H9 (cell line): ENCODE measurements around the gene ATG4D. TPM values are rescaled to one million over a fixed set of nuclear protein-coding genes. Genes with fewer than 3 reads are reported as not detected.
A peak's percentile ranks its signal among the peaks of the same experiment; 100 is the strongest.

ENCODE experiments used
- DNase-seq: peaks from one replicate; pipeline ENCODE4 v3.0.0-alpha.2; 2017
- H2AFZ ChIP-seq: one replicate; pipeline ENCODE4 v1.6.1; 2013; ENCODE audit warnings: mild to moderate bottlenecking, low read length, control low read depth, moderate library complexity
- H2AK5ac ChIP-seq: 2 replicates; pipeline ENCODE4 v1.6.1; 2013; ENCODE audit warnings: low read length, control low read depth, mixed read lengths; ENCODE audit not compliant: insufficient read length
- H2BK120ac ChIP-seq: one replicate; pipeline ENCODE4 v1.6.1; 2013; ENCODE audit warnings: low read depth, mild to moderate bottlenecking, low read length, control low read depth, inconsistent platforms; ENCODE audit not compliant: poor library complexity, severe bottlenecking
- H2BK12ac ChIP-seq: 2 replicates; pipeline ENCODE4 v1.6.1; 2013; ENCODE audit warnings: low read length, control low read depth, mixed read lengths, low read depth; ENCODE audit not compliant: insufficient read length
- H2BK15ac ChIP-seq: 2 replicates; pipeline ENCODE4 v1.6.1; 2013; ENCODE audit warnings: low read depth, low read length, control low read depth
- H2BK20ac ChIP-seq: one replicate; pipeline ENCODE4 v1.6.1; 2013; ENCODE audit warnings: low read depth, mild to moderate bottlenecking, low read length, control low read depth, inconsistent platforms; ENCODE audit not compliant: poor library complexity, severe bottlenecking
- H2BK5ac ChIP-seq: 2 replicates; pipeline ENCODE4 v1.6.1; 2013; ENCODE audit warnings: low read length, control low read depth, mixed read lengths; ENCODE audit not compliant: insufficient read length
- H3K14ac ChIP-seq: 2 replicates; pipeline ENCODE4 v1.6.1; 2013; ENCODE audit warnings: low read length, control low read depth; ENCODE audit not compliant: insufficient read depth
- H3K18ac ChIP-seq: 2 replicates; pipeline ENCODE4 v1.6.1; 2013; ENCODE audit warnings: low read depth, mild to moderate bottlenecking, mixed read lengths, low read length, control low read depth; ENCODE audit not compliant: insufficient read length
- H3K23ac ChIP-seq: 2 replicates; pipeline ENCODE4 v1.6.1; 2013; ENCODE audit warnings: low read length, control low read depth, mixed read lengths, low read depth; ENCODE audit not compliant: insufficient read length
- H3K23me2 ChIP-seq: 2 replicates; pipeline ENCODE4 v1.6.1; 2013; ENCODE audit warnings: low read depth, mild to moderate bottlenecking, mixed read lengths, low read length, control low read depth; ENCODE audit not compliant: insufficient read length, poor library complexity, severe bottlenecking
- H3K27ac ChIP-seq: 2 replicates; pipeline ENCODE4 v1.5.1; 2013; ENCODE audit warnings: low read length, control low read depth, mixed read lengths, low read depth; ENCODE audit not compliant: insufficient read length
- H3K27me3 ChIP-seq: 2 replicates; pipeline ENCODE4 v1.6.1; 2013; ENCODE audit warnings: low read length, control low read depth, inconsistent platforms; ENCODE audit not compliant: insufficient read depth
- H3K4ac ChIP-seq: 2 replicates; pipeline ENCODE4 v1.6.1; 2013; ENCODE audit warnings: low read depth, mild to moderate bottlenecking, control low read depth, inconsistent platforms, low read length, moderate library complexity
- H3K4me1 ChIP-seq: 2 replicates; pipeline ENCODE4 v1.6.1; 2013; ENCODE audit warnings: low read length, control low read depth, inconsistent platforms; ENCODE audit not compliant: insufficient read depth
- H3K4me2 ChIP-seq: 2 replicates; pipeline ENCODE4 v1.6.1; 2013; ENCODE audit warnings: low read length, control low read depth, mixed read lengths; ENCODE audit not compliant: insufficient read length, insufficient read depth
- H3K56ac ChIP-seq: 2 replicates; pipeline ENCODE4 v1.6.1; 2013; ENCODE audit warnings: low read depth, mild to moderate bottlenecking, mixed read lengths, low read length, control low read depth; ENCODE audit not compliant: insufficient read length
- H3K79me1 ChIP-seq: 2 replicates; pipeline ENCODE4 v1.6.1; 2013; ENCODE audit warnings: low read depth, mild to moderate bottlenecking, moderate library complexity, low read length, control low read depth, inconsistent platforms; ENCODE audit not compliant: insufficient read depth, poor library complexity, severe bottlenecking
- H3K79me2 ChIP-seq: 2 replicates; pipeline ENCODE4 v1.6.1; 2013; ENCODE audit warnings: low read length, control low read depth, inconsistent platforms; ENCODE audit not compliant: insufficient read depth
- H3K9ac ChIP-seq: 2 replicates; pipeline ENCODE4 v1.6.1; 2013; ENCODE audit warnings: low read length, control low read depth, mixed read lengths; ENCODE audit not compliant: insufficient read length; ENCODE audit errors: extremely low read depth
- H3K9me3 ChIP-seq: one replicate; pipeline ENCODE4 v1.6.1; 2013; ENCODE audit warnings: low read depth, low read length, inconsistent platforms; ENCODE audit not compliant: control insufficient read depth
- H3T11ph ChIP-seq: one replicate; pipeline ENCODE4 v1.6.1; 2013; ENCODE audit warnings: mild to moderate bottlenecking, low read length, control low read depth, inconsistent platforms
- H4K20me1 ChIP-seq: one replicate; pipeline ENCODE4 v1.6.1; 2013; ENCODE audit not compliant: control insufficient read depth, insufficient read length, insufficient read depth
- H4K5ac ChIP-seq: 2 replicates; pipeline ENCODE4 v1.6.1; 2013; ENCODE audit warnings: low read depth, mild to moderate bottlenecking, mixed read lengths, low read length, control low read depth; ENCODE audit not compliant: insufficient read length
- H4K8ac ChIP-seq: replicated peaks from 2 replicates; pipeline ENCODE4 v1.6.1; 2013; ENCODE audit warnings: low read length, control low read depth, mixed read lengths, low read depth; ENCODE audit not compliant: insufficient read length
- H4K91ac ChIP-seq: 2 replicates; pipeline ENCODE4 v1.6.1; 2013; ENCODE audit warnings: low read depth, mild to moderate bottlenecking, moderate library complexity, mixed read lengths, low read length, control low read depth; ENCODE audit not compliant: insufficient read length
- H3K27ac Mint-ChIP-seq, 3 experiments: 2 replicates in 2 of 3; 3 replicates in 1 of 3; pipeline ENCODE4 v1.8.0; 2020 to 2021; ENCODE audit warnings: mixed read lengths in 3 of 3, mild to moderate bottlenecking in 1 of 3, moderate library complexity in 1 of 3
- H3K27me3 Mint-ChIP-seq: 2 replicates; pipeline ENCODE4 v1.8.0; 2021; ENCODE audit warnings: low read depth, mild to moderate bottlenecking, moderate library complexity, mixed read lengths
- H3K36me3 Mint-ChIP-seq, 3 experiments: 2 replicates in 2 of 3; 3 replicates in 1 of 3; pipeline ENCODE4 v1.8.0; 2020 to 2021; ENCODE audit warnings: low read depth in 3 of 3, mixed read lengths in 3 of 3; ENCODE audit not compliant: insufficient read depth in 1 of 3
- H3K4me1 Mint-ChIP-seq, 2 experiments: 2 replicates each; pipeline ENCODE4 v1.8.0; 2020; ENCODE audit warnings: mixed read lengths in 2 of 2
- H3K4me3 Mint-ChIP-seq, 2 experiments: 2 replicates in 1 of 2; 3 replicates in 1 of 2; pipeline ENCODE4 v1.8.0; 2020 to 2021; ENCODE audit warnings: mild to moderate bottlenecking in 2 of 2, mixed read lengths in 2 of 2, moderate library complexity in 1 of 2
- H3K9me3 Mint-ChIP-seq, 2 experiments: 2 replicates in 1 of 2; 3 replicates in 1 of 2; pipeline ENCODE4 v1.8.0; 2020; ENCODE audit warnings: mild to moderate bottlenecking in 2 of 2, mixed read lengths in 2 of 2, moderate library complexity in 1 of 2
- CTCF ChIP-seq: fragments of 200-600 bp; sonication (generic); conservative IDR thresholded peaks from 3 replicates; pipeline ENCODE4 v1.8.0; 2021; ENCODE audit warnings: antibody characterized with exemption, mild to moderate bottlenecking
- WGBS: extraction: QIAGEN DNeasy Blood & Tissue Kit; methylation state at CpG from one replicate; pipeline ENCODE4 v1.1.7; 2013; ENCODE audit warnings: missing lambda C conversion rate, low lambda C conversion rate, mixed read lengths; ENCODE audit not compliant: insufficient read length; ENCODE audit errors: extremely low coverage; 5-methylcytosine and 5-hydroxymethylcytosine counted together
- total RNA-seq: library from RNA; stranded (reverse); gene quantifications from 2 replicates; pipeline ENCODE4 v1.2.1, GENCODE V29; 2021

The ATG4D gene
- total RNA-seq, 1 experiment from 2014 or later, result 55.8 TPM

- no peak overlapping the region for H3K18ac ChIP-seq
- no peak overlapping the region for H2AK5ac ChIP-seq
- H2BK12ac ChIP-seq, result no peak overlapping the region
- no peak overlapping the region for H2BK5ac ChIP-seq
- peaks cover 2 to 9% of the 10 kb centered on the region in 2 experiments; a peak in 1 of 4 replicates for H3K4me1 Mint-ChIP-seq
- no peak overlapping the region for H3K14ac ChIP-seq
- H3K4ac ChIP-seq, result no peak overlapping the region
- no peak overlapping the region for H2AFZ ChIP-seq
- H3K4me1 ChIP-seq, result no peaks in the 10 kb centered on the region
- DNase-seq, result no peak
- H3K56ac ChIP-seq, result no peak overlapping the region
- no peaks in the 10 kb centered on the region for H3K79me2 ChIP-seq
- no peak overlapping the region for H3K4me2 ChIP-seq
- no peaks in the 10 kb centered on the region for H3K79me1 ChIP-seq
- 0 out of 5 replicates have a peak overlapping the region, but pooled peaks of 1 of the 2 experiments have one; percentile 32 for H3K4me3 Mint-ChIP-seq
- H3T11ph ChIP-seq, result no peak overlapping the region
- H3K9me3 ChIP-seq, result no peaks in the 10 kb centered on the region
- no peak overlapping the region for H3K27ac Mint-ChIP-seq
- peaks cover 32 to 65% (median 58%) of the 10 kb centered on the region in 3 experiments; a peak in 6 of 7 replicates for H3K36me3 Mint-ChIP-seq
- H3K23ac ChIP-seq, result no peak overlapping the region
- no peaks in the 10 kb centered on the region for H3K27me3 Mint-ChIP-seq
- H3K9me3 Mint-ChIP-seq, result no peaks in the 10 kb centered on the region
- H4K5ac ChIP-seq, result no peak overlapping the region
- H4K20me1 ChIP-seq, result no peaks in the 10 kb centered on the region
- no peak overlapping the region for H2BK20ac ChIP-seq
- no peak overlapping the region for H3K9ac ChIP-seq
- H3K27ac ChIP-seq, result no peak overlapping the region
- no peak for TF ChIP-seq CTCF
- no peak overlapping the region for H2BK120ac ChIP-seq
- H2BK15ac ChIP-seq, result no peak overlapping the region
- WGBS, result no CpG with 5 or more reads among the region's 18 CpGs
- H3K23me2 ChIP-seq, result no peaks in the 10 kb centered on the region
- no peak overlapping the region for H4K91ac ChIP-seq
- no peak overlapping the region for H4K8ac ChIP-seq
- H3K27me3 ChIP-seq, result no peaks in the 10 kb centered on the region
These were observed 5.1 kb downstream of the ATG4D start for GRCh38 chr19:10548746-10549276.
